AG04450 (cell line): ENCODE results near the gene MROH7. TPM values are rescaled to one million over a fixed set of nuclear protein-coding genes. Genes with fewer than 3 reads are reported as not detected.

Source experiments
- CTCF ChIA-PET: fragments of 300-600, 350-600 bp; formaldehyde crosslinking; extraction: SDS; loops from one replicate; lab custom pipeline; 2022; ENCODE audit warnings: antibody characterized with exemption, inconsistent platforms; lab: Charles Lee
- POLR2A ChIA-PET: fragments of 350-600 bp; formaldehyde crosslinking; extraction: SDS; loops from one replicate; lab custom pipeline; 2021; ENCODE audit warnings: antibody characterized with exemption, inconsistent platforms; lab: Yijun Ruan, JAX
- DNase-seq: peaks from one replicate; pipeline ENCODE4 v3.0.0-alpha.2; 2011; ENCODE audit warnings: low read depth, low spot score
- H3K27ac ChIP-seq: one replicate; pipeline ENCODE4 v1.5.1; 2012; ENCODE audit warnings: low read depth, low read length, control low read depth
- H3K27me3 ChIP-seq: one replicate; pipeline ENCODE4 v1.6.0; 2012; ENCODE audit warnings: low read length; ENCODE audit not compliant: control insufficient read depth, insufficient read depth
- H3K4me3 ChIP-seq: 2 replicates; pipeline ENCODE4 v1.5.1; 2011; ENCODE audit warnings: mild to moderate bottlenecking, low read depth, low read length, control low read depth
- H3K9me3 ChIP-seq: 2 replicates; pipeline ENCODE4 v1.5.1; 2012; ENCODE audit warnings: low read length; ENCODE audit not compliant: control insufficient read depth, insufficient read depth
- polyA plus RNA-seq: library from polyadenylated mRNA; depleted of rRNA; stranded (reverse); fragments of >200 nt; gene quantifications from 2 replicates; pipeline ENCODE4 v1.2.3, GENCODE V29; 2011
- TF ChIP-seq, protein P1 (sequence below): IDR thresholded peaks from 2 replicates; pipeline ENCODE4 v1.5.1; 2011; ENCODE audit warnings: low read depth, low read length, control low read depth, inconsistent platforms

MROH7 gene
- polyA plus RNA-seq, 1 experiment: not detected

DNA sequence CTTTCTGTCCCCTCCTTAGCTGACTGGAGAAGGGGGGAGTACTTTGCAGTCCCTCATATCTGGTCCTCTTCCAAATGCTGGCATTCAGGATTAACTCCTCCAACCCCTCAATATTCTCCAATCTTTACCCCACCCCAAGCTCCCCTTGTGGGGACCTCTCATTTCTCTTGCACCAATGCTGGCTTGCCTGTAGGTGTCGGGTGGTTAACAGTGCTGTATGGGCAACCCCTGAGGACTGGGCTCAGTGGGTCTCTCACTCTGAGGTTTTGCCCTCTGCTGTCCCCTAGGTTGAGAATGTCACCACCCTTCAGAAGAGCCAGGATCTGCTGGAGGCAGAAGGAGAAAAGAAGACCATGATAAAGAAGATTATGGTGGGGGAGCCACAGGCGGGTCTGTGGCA, 27.0 kb downstream of the MROH7 start:
- ChIA-PET POLR2A (no interaction called here), CTCF (interaction anchor here (1.4 kb wide), 1 partner anchor 123 kb away, joined by 4 read pairs; no protein-coding TSS in a partner anchor)
- TF ChIP-seq, protein P1, sequence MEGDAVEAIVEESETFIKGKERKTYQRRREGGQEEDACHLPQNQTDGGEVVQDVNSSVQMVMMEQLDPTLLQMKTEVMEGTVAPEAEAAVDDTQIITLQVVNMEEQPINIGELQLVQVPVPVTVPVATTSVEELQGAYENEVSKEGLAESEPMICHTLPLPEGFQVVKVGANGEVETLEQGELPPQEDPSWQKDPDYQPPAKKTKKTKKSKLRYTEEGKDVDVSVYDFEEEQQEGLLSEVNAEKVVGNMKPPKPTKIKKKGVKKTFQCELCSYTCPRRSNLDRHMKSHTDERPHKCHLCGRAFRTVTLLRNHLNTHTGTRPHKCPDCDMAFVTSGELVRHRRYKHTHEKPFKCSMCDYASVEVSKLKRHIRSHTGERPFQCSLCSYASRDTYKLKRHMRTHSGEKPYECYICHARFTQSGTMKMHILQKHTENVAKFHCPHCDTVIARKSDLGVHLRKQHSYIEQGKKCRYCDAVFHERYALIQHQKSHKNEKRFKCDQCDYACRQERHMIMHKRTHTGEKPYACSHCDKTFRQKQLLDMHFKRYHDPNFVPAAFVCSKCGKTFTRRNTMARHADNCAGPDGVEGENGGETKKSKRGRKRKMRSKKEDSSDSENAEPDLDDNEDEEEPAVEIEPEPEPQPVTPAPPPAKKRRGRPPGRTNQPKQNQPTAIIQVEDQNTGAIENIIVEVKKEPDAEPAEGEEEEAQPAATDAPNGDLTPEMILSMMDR: no peak
- no peak overlapping the region for H3K4me3 ChIP-seq
- no peak for DNase-seq
- peaks cover 4% of the 10 kb centered on the region for H3K27me3 ChIP-seq
- H3K9me3 ChIP-seq: no peaks in the 10 kb centered on the region
- H3K27ac ChIP-seq: no peak overlapping the region

DNA sequence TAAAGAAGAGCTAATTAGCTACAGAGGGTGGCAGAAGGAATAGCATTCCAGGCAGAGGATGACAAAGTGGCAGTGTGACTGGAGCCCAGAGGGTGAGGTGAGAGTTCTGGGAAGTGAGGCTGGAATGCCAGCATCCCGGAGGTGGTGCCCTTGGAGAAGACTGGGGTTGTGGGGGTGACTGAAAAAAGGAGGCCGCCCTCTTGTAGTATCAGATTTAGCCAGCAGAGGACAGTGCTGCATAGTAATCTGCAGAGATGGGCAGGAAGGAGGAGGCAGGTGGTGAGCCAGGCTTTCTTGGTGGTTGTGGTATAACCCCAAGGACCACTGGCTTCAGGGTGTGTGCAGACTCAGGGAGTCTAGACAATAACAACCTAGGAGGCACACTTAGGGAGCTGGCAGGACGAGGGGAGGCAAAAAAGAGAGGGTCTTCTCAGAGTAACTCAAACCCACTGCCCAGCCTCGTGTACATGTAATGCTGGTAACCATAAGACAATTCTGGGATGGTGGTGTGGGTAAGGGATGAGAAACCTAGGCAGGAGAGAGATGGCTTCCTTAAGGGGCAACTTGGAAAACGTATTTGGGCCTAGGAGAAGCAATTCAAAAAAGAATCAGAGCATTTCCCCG, 30.5 kb downstream of the MROH7 start:
- DNase-seq: no peak
- TF ChIP-seq, protein P1: peak; percentile 94
- CTCF ChIA-PET: interaction anchor here (0.6 to 1.4 kb wide), 9 partner anchors 8 to 513 kb away, joined by 3 to 5 read pairs (median 3); partner anchors contain the start of gene ACOT11

DNA sequence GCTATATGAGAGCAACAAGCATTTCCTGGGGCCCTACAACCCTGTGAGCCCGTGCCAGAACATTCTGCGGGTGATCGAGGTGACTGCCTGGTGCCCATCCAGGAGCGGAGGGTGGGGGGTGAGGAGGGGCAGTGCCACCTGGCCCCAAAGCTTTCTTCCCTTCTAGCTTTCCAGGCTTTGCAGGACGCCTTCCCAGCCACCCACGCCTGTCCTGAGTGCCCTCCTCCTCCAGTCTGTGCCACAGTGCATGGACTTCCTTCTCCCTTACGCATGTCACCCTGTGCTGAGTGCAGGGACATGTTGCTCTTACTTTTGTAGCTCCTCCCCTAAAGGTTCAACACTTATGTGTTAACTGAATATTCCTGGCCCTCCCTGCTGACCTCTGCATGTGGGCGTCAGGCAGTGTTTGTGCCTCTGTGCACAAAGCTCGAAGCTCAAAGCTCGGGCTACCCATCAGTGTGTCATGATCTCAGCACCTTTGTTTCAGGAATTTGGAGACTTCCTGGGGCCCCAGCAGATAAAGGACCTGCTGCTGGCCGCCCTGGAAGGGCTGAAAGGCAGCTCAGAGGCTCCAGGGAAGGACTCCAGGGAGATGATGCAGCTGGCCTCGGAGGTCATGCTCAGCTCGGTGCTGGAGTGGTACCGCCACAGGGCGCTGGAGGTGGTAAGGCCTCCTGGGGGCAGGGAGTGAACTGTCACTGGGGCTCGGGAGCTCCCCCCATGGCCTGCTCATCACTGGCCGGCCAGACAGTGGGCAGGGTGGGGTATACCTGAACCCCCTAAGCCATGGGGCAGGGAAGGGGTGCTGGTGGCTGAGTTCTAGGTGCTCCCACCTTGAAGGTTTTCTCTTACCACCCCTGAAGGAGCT, 37.4 kb downstream of the MROH7 start:
- POLR2A ChIA-PET: no interaction called here
- Histone ChIP-seq H3K4me3 (no peak overlapping the region), H3K27ac (no peak overlapping the region), H3K9me3 (no peaks in the 10 kb centered on the region), H3K27me3 (peaks cover 34% of the 10 kb centered on the region)
- DNase-seq: no peak
- TF ChIP-seq, protein P1: no peak
- CTCF ChIA-PET: interaction anchor here (1.4 kb wide), 1 partner anchor 7 kb away, joined by 3 read pairs; no protein-coding TSS in a partner anchor

More for the DNA sequence above, 30.5 kb downstream of the MROH7 start:
- Histone ChIP-seq H3K4me3 (no peak overlapping the region), H3K9me3 (no peaks in the 10 kb centered on the region), H3K27me3 (peaks cover 9% of the 10 kb centered on the region), H3K27ac (no peak overlapping the region)
- POLR2A ChIA-PET: no interaction called here

DNA sequence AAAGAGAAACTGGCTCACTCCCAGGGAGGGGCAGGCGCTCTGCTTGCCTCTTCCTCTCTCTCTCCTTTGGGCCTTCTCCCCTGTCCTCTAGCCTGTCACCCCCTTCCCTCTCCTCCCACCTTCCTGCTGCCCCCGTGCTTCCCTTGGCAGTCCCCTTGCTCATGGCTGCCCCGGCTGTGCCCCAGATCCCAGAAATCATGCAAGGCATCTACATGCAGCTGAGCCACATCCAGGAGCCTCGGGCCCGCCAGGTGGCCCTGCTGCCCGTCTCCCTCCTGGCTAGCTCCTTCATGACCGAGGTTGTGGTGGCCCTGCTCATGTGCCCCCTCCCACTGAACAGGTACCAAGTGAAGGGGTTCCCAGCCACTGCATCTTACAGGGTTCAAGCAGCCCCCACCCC, 38.1 kb downstream of the MROH7 start:
- CTCF ChIA-PET: interaction anchor here (1.4 kb wide), 1 partner anchor 8 kb away, joined by 3 read pairs; no protein-coding TSS in a partner anchor
- H3K27me3 ChIP-seq: peaks cover 35% of the 10 kb centered on the region
- no peak overlapping the region for H3K27ac ChIP-seq
- DNase-seq: no peak
- TF ChIP-seq, protein P1: no peak
- POLR2A ChIA-PET: no interaction called here
- no peak overlapping the region for H3K4me3 ChIP-seq
- no peaks in the 10 kb centered on the region for H3K9me3 ChIP-seq
